ENCODE results near the gene RAP2A.

The RAP2A gene

GRCh38 chr13:97496511-97496910, 62.5 kb downstream of the RAP2A start:
- DNase-seq = no peak

GRCh38 chr13:97497400-97497799, 63.4 kb downstream of the RAP2A start:
- DNase-seq = no peak

GRCh38 chr13:97498419-97498818, 64.5 kb downstream of the RAP2A start:
- no peak for DNase-seq

- DNase-seq = no peak
These were observed 65.2 kb downstream of the RAP2A start for GRCh38 chr13:97499181-97499580.

GRCh38 chr13:97502181-97502580, 68.2 kb downstream of the RAP2A start:
- no peak for DNase-seq

- no peak for DNase-seq
These were observed 68.7 kb downstream of the RAP2A start for GRCh38 chr13:97502706-97503105.

- DNase-seq = no peak
These were observed 71.0 kb downstream of the RAP2A start for GRCh38 chr13:97505017-97505416.

- no peak for DNase-seq
These were observed 72.5 kb downstream of the RAP2A start for GRCh38 chr13:97506511-97506910.

- no peak for DNase-seq
These were observed 78.8 kb downstream of the RAP2A start for GRCh38 chr13:97512732-97513131.

- no peak for DNase-seq
These were observed 81.7 kb downstream of the RAP2A start for GRCh38 chr13:97515643-97516042.

- no peak for DNase-seq
These were observed 84.0 kb downstream of the RAP2A start for GRCh38 chr13:97517967-97518366.
